HG03439 (cell line): ENCODE measurements around the gene IFNW1.

Experiments used
- ATAC-seq: cut with Tn5 transposase; IDR thresholded peaks from one replicate; pipeline ENCODE4 v1.9.1; 2021; ENCODE audit warnings: mild to moderate bottlenecking, moderate library complexity; ENCODE audit not compliant: unreplicated experiment

IFNW1 gene

DNA sequence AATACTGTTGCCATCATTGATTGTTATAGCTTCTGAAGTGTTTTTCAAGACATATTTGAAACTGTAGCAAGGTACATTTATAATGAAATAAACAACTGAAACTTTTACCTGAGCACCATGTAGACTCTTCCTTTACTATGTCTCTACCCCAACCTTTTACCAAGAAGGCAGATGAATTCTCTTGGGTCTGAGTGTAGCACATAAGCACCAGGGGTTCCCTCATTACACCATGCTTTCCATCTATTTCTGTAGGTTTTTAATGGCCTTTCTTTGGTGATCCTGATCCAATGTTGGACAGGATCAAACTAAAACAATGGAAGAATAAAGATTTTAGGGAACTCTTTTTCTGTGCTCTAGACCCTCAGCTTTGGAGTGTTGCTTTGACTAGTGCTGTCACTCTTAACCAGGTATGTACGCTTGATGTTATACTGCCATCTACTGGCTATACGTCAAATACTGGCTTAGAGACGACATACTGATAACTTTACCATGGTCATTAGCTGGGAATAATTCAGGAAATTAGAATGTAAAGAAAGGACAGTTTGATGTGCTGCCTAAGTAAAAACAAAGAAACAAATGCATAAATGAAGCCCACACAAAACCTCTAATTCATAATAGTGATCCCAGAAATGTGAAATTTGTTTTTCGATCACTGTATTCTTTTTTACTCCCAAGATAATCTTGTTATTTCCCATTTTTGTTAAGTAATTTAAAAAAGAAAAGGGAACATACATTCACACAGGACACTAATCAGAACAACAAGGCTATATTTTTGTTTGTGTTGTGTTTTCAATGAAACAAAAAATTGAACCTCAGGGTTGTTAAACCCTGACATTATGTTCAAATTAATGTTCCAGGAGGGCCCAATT, 30.7 kb downstream of the IFNW1 start:
- peak; percentile 87 for ATAC-seq

DNA sequence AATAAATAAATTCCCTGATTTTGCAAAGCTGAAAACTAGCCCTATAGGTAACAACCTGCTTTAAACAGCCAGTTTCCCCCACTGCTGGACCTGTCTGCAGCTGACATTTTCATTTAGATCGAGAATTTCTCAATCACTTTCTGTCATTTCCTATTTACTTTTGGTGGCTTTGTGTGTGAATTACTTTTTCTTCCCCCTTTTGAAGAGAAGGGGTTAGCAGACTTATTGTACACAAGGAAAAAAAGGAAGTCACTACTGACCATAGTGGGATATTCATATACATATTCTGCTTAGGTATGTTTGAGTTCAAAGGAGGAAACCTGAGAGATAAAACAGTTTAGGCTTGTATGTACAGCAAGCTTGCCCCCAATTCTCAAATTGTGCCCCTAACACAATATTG, 36.8 kb downstream of the IFNW1 start:
- no peak for ATAC-seq

DNA sequence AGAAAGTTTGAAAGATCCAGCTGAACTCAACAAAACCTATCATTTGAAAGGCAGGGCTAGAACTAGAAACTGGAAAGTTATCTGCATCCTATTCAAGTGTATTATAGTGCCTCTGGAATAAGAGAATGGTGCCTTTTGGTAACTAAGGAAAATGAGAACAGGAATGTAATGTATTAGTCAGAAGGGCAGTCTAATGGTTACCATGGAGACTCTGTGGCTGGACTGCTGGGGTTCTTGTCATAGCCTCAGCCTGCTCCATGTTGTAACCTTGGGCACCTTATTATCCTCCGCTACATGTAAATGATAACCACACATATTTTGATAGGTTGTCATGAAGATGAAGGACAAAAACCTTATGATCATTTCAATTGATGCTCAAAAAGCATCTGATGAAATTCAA, 39.3 kb downstream of the IFNW1 start:
- no peak for ATAC-seq

DNA sequence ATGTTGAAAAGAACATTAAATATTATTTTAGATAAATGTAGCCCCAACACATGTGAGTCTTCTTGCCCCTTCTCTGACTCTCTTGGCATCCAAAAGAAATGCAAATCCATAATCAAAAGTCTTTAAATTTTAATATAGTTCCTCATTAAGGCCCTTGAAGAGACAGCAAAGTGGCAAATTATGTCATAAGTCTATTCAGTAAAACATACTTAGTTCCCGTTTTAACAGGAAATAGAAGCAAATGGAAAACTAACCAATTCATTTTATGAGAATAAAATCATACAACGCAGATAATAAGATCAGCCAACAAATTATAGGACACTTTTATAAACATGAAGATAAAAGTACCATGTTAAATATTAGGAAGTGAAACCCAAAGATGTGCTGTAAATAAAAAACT, 43.8 kb downstream of the IFNW1 start:
- no peak for ATAC-seq

- ATAC-seq = no peak
These were observed 44.8 kb downstream of the IFNW1 start for GRCh38 chr9:21096901-21097255.

GRCh38 chr9:21096172-21096900, 45.3 kb downstream of the IFNW1 start:
- peak; percentile 85 for ATAC-seq

DNA sequence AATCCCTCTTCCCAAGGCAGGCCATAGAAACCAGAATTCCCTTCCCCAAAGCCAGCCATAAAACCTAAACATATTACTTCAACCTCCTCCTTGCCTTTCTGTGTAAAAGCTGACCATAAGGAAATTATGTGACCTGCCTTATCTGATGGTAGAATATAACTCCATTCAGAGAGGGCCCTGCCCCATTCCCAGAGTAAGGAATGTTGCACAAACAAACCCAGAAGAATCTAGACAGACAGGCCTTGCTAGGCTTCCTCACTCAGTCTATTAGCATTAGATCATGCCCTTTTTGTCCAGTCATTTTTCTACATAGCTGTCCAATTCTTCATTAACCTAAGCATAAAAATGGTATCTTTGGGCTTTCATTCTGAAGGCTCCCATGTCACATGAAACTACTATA, 46.1 kb downstream of the IFNW1 start:
- ATAC-seq = no peak
